KBM-7 (cell line): Measurements from ENCODE around the gene ZNF414.

ENCODE experiments used
- DNase-seq: peaks from one replicate; pipeline ENCODE4 v3.0.0-alpha.2; 2015
- in situ Hi-C: fragments of 300-500 bp; cut with MboI; formaldehyde crosslinking; loops from 2 replicates; pipeline ENCODE4 v1.14.3; 2020; ENCODE audit warnings: low sequenced_read_pairs, low pct_unique_long_range_greater_than_20kb, mixed read lengths

ZNF414 gene

DNA sequence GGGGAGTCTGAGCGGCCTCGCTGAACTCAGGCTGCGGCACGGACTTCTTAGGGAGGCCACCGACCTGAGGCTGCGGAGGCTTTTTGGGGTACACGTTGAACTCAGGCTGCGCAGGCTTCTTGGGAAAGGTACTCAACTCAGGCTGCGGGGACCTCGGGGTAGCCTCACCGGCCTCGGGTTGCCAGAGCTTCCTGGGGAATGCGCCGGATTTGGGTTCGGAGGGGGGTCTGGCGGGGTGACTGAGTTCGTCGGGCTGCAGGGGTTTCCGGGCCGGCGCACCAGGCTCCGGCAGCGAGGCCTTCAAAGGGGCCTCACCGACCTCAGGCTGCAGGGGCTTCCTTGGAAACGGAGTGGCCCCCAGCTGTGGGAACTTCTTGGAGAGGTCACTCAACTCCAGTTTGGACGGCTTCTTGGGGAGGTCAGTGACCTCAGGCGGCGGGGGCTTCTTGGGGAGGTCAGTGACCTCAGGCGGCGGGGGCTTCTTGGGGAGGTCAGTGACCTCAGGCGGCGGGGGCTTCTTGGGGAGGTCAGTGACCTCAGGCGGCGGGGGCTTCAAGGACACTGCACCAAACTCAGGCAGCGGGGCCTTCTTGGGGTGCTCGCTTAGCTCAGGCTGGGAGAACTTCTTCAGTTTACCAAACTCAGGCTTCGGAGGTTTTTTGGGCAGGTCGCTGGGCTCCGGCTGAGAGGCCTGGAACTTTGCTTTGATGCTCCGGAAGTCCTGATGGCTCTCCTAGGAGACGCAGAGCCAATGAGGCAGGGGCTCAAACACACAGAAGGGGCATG, 14.7 kb downstream of the ZNF414 start:
- in situ Hi-C loops: no loop called here
- DNase-seq: no peak

DNA sequence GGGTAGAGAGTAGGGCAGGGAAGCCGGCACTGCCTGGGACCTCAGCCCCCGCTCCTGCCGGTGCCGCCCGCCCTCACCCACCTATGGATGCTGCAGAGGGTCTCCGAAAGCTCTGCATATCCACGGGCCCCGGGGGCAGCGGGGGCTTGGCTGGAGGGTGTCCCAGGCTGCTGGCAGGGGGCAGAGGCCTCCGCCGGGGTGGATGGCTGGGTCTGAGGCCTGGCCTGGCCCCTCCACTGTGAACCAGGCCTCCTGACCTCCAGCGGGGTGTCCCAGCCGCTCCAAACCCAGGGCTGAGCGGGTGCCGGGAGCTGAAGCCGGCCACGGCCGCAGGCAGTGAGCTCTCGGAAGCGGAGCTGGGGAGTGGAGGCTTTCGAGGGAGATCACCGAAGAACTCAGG, 15.7 kb downstream of the ZNF414 start:
- in situ Hi-C loops: no loop called here
- no peak for DNase-seq

DNA sequence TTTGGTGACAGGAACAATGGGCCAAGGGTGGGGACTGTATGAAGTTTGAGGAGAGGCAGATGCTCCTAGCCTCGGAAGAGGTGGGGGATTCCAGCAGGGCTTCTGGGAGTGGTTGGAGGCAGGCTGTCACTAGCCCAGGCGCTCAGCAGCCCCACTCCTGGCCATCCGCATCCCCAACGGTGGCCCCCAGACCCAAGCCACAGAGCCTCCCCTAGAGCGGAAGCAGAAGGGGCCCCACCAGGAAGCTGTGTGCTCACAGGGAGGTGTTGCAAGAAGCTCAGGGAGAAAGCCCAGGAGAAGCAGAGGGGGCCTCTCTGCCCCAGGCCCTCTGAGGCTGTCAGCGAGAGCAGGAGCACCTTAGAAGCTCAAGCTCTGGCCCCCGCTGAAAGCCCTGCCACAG, 19.8 kb downstream of the ZNF414 start:
- in situ Hi-C loops: no loop called here
- peak; percentile 90 for DNase-seq

DNA sequence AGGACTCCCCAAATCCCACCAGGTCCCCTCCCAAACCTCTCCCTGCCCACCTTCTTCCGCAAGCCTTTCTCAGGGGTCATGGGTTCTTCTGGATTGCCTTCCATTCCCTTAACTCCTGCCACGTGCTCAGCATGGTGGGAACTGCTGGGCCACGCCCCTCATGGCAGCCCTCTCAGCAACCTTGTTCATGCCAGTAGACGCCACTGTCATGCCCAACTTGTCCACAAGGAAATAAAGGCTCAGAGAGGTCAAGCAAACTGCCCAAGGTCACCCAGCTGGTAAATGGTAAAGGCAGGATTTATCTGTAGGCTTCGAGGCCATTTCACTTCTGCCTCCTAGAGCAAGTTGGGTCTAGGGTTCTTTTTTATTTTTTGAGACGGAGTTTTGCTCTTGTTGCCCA, 22.4 kb downstream of the ZNF414 start:
- in situ Hi-C loops: no loop called here
- DNase-seq: no peak

DNA sequence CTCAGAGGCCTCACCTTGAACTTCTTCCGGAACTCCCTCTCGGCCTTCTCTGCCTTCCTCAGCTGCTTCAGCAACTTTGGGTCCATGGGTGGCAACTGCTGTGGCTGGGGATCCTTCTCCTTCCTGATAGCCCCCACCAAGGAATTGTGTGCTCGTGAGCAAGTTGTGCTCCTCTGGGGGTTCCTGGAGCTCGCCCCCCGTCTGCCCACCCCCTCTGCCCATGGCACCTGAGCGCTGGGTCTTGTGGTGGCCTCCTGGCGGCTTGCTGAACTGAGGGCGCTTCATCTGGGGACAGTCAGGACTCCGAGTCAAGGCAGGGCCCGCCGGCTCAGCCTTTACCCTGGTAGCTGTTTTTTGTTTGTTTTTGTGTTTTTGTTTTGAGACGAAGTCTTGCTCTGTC, 23.1 kb downstream of the ZNF414 start:
- in situ Hi-C loops: no loop called here
- no peak for DNase-seq

DNA sequence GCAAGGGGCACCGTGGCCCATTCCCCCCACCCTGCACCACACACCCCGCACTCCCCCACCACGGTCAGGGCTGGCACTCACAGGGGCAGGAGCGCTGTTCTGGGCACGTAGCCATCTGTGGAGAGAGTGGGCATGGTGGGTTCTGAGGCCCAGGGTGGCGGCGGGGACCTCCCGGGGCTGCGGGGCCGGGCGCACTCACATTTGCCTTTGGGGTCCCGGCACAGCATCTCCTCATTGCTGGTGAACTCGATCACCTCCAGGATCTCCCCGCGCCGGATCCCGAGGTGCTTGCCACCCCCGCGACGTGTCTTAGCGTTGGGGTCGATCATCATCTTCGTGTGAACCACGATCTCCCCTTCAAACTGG, 23.6 kb downstream of the ZNF414 start:
- in situ Hi-C loops: no loop called here
- no peak for DNase-seq

DNA sequence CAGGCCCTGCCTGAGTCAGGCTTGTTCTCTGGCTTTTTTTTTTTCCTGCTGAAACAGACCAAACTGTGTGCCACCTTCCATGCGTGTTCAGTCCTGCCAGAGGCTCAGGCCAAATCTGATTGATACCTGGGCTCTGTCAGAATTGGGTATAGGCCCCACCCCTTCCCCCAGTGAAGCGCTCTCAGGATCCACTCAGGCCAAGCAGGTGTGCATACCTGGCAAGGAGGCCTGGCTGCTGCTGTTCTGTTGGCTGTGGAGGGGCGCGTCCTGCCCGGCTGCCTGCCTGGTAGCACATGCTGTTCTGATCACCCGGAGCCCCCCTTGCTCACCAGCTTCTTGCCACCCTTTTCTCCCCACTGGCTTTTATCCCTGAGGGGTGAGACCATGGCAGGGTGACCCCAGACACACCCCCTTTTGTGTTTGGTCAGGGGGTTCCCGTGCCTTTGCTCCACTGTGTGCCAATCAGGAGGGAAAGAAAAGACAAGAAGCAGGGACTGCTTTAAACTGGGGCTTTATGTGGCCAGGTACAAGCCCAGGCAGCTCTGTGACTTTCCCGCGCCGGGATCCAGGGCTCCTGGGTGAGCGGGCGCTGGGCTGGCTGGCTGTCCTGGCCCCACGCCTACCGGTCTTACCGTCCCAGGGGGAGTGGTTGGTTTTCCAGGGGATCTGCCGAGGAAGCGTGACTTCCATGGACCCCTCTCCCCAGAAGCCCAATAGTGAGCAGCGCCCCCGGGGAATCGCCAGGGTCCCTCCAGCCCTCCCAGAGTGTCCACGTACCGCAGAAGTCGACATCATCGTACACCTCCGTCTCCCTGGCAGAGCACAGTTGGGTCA, 24.2 kb downstream of the ZNF414 start:
- DNase-seq: no peak
- in situ Hi-C loops: no loop called here

DNA sequence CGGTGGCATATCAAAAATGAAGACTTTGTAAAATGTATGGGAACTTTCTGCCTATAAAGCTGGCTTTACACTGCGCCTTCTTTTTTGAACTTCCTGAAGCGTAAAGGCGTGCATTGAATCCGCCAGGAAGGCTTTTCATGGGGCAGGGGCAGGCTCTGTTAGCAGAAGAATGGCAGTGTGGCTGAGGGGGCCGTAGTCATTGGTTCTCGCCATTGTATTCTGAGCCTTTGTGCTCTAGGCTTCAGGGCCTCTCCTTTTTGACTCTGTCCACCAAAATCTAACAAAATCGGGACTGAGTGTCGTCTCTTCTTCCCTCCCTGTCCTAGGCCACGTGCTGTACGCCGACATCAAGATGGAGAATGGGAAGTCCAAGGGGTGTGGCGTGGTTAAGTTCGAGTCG, 25.6 kb downstream of the ZNF414 start:
- in situ Hi-C loops: no loop called here

DNA sequence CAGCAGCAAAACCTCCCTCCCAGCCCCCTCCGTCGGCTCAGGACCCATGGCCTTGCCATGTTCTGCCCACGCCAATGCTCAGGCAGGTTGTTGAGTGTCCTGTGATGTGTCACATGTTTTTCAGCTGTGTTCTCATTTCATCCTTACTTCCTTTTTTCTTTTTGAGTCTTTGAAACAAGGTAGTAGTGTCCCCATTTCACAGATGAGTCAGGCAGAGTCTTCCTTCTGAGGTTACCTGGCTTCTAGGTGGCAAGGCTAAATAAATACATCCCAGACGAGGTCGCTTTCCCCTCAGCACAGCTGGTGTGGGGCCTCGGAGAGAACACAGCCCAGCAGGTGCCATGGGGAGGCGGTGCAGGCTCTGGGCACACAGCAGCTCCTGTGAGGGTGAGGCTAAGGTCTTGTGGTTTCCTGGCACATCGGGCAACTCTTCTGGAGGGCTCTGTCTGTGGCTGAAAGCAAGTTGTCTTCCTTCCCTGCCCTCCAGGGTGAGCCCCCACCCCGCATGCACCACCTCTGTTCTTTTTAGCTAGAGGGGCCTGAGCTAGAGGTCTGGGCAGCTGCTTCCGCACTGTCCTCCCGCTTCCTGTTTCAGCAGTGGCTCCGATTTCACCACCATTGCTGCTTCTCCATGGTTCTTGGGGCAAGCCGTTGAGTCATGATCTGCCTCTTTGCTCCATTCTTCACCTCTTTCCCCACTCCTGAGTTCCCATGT, 26.7 kb downstream of the ZNF414 start:
- in situ Hi-C loops: no loop called here
- DNase-seq: peak; percentile 98

More for the DNA sequence above, 25.6 kb downstream of the ZNF414 start:
- no peak for DNase-seq

DNA sequence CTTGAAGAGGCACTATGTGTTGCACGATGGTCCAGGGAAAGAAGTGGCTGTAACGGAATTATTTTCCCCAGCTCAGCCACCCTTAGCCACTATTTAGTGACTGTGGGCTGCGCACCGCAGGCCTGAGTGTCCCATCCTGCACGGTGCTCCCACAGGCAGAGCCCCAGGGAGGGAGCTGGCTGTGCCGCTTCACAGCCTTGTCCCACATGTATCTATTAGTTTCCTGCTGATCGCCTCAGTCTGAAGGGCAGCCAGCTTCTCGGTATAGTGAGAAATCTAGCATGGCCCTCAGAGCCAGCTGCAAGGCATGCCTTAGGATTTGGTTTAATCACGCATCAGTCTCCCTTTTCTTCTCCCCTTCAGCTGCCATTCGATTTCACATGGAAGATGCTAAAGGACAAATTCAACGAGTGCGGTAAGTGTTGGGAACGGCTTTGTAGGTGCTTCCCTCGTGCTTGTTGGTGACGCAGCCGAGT, 27.3 kb downstream of the ZNF414 start:
- in situ Hi-C loops: no loop called here
- DNase-seq: no peak

DNA sequence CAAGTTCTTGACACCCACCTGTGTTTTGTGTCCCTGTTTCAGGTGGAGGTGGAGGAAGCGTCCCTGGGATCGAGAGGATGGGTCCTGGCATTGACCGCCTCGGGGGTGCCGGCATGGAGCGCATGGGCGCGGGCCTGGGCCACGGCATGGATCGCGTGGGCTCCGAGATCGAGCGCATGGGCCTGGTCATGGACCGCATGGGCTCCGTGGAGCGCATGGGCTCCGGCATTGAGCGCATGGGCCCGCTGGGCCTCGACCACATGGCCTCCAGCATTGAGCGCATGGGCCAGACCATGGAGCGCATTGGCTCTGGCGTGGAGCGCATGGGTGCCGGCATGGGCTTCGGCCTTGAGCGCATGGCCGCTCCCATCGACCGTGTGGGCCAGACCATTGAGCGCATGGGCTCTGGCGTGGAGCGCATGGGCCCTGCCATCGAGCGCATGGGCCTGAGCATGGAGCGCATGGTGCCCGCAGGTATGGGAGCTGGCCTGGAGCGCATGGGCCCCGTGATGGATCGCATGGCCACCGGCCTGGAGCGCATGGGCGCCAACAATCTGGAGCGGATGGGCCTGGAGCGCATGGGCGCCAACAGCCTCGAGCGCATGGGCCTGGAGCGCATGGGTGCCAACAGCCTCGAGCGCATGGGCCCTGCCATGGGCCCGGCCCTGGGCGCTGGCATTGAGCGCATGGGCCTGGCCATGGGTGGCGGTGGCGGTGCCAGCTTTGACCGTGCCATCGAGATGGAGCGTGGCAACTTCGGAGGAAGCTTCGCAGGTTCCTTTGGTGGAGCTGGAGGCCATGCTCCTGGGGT, 28.2 kb downstream of the ZNF414 start:
- no peak for DNase-seq
- in situ Hi-C loops: no loop called here

DNA sequence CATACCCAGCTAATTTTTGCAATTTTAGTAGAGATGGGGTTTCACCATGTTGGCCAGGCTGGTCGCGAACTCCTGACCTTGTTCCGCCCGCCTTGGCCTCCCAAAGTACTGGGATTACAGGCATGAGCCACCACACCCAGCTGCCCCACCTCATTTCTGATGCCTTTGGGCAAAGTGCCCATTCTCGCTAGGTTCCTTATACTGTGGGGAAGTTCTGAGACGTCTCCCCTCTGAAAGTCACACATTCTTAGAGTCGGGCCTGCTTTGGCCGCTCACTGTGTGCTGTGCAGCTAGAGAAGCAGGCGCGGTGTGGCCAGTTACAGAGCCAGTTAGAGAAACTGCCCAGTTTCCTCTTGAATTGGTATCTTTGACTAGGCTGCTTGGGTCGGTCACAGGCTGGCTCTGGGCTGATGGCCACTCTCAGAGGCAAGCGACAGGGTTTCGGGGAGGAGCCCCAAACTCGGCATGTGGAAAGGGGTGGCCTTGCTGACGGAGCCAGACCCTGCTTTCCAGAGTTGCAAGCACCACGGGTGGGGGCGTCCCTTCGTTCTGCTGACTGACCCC, 29.6 kb downstream of the ZNF414 start:
- in situ Hi-C loops: no loop called here
- DNase-seq: peak; percentile 36

DNA sequence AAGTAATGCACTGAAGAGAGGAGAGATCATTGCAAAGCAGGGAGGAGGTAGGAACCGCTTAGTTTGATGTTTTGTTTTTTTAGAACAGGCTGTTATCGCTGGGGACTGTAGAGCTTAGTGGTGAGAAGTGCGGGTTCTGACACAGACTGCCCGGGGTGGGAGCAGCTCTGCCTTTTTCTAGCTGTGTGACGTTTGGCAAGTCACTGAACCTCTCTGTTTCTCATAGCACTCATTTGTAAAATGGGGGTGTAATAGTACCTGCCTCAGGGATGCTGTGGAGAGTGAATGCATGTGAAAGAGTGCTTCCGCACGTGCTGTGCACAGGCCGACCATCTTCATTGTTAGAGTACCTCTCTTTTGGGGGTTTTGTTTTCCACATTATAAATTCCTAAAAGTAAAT, 30.8 kb downstream of the ZNF414 start:
- DNase-seq: no peak
- in situ Hi-C loops: no loop called here

DNA sequence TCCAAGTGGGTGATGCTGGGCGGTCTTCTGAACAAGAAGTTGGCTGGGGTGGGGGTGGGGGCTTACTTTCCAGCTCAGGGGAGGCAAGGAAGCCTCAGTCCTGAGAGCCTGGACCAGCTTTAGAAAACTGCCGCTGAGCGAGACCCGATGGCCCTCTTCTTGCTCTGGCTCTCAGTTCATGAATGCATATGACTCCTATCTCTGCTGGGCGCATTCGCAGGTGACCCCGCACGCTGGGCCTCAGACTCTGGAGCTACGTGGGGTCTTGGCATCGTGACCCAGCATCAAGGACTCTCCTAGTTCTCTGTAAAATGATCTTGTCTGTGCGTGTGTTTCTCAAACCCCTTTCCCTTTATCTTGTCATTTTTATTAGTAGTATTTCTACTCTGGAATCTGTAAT, 31.3 kb downstream of the ZNF414 start:
- DNase-seq: no peak
- in situ Hi-C loops: no loop called here

DNA sequence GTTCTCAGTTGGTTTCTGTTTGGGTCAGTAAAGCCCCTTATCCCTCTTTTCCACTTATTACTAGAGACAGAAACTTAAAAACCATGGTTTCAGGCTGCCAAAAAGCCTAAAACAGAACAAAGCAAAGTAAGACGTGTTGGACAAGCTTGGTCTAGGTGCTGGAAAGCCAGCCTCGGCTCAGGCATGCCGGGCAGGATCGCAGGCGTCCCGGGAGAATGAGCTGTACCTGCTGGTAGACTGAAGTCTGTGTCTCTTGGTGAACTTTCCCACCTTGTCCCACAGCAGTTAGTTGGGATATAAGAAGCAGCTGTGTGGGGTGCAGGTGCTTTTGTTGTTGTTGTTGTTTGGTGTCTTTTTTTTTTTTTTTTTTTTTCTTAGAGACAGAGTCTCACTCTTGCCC, 32.4 kb downstream of the ZNF414 start:
- in situ Hi-C loops: no loop called here
- DNase-seq: no peak

DNA sequence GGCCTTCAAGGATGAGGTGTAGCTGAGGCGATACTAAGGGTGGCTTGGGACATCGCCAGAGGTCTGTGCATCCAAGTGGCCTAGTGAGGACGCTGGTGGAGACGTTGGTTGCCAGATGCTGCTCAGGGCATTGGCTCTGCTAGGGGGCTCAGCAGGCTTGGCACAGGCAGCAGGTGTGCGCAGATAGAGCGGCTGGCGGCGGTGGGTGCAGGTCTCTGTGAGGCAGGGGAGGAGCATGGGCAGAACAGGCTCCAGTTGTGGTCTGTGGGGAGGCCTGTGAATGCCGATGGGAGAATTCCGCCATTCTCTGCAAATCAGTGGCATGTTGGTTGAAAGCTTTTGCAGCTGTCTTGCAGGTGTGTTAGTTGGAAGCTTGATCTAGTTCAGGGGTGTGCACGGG, 32.8 kb downstream of the ZNF414 start:
- DNase-seq: no peak
- in situ Hi-C loops: no loop called here

DNA sequence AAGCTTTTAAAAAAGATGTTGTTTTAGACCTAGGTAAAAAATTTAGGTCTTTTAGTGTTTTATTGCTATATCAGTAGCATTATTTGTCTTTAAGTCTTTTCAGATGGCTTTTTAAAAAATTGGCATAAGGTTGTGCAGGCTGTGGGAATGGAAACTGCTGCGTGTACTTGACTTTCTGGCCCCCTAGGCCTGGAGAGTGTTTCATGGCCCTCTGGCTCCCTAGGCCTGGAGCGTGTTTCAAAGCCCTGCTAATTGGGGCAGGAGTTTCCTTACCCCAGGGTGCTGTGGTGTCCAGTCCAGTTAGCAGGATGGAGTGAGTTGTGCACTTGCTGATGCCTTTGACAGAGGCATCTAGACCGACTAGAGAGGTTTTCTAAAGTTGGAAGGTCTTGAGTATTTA, 35.4 kb downstream of the ZNF414 start:
- no peak for DNase-seq
- in situ Hi-C loops: no loop called here

DNA sequence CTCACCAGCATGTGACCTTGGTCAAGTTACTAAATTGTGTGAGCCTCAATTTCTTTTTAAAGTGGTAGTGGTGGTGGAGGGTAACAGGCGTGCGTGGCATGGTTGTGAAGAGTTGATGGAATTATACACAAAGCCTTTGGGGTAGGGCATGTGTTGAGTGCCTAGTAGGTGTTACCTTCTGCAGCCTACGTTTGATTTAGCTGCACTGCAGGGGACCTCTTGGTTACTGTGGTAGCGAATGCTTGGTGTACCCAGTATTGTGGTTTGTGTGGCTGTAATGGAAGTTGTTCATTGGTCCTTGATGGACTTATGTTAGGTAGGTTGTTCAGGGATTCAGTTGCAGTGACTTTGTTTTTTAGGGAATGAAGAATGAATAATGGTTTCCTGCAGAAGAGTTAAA, 36.1 kb downstream of the ZNF414 start:
- DNase-seq: no peak
- in situ Hi-C loops: no loop called here

DNA sequence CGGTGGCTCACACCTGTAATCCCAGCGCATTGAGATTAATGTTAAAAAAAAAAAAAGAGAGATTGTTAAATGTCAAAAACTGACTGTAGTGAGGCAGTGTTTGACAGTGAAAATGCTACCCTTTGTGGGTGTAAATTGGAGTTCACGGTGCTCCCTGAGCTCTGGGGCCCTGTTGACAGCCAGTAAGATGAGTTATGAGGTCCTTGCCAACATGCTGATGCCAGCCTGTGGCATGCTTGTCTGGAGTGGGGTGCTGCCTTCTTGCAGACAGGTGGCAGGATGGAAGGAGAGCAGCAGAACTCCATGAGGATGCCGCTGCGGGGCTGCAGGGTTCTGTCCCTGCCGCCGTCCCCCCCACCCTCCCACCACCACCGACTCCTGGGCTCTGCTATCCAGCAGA, 37.4 kb downstream of the ZNF414 start:
- in situ Hi-C loops: no loop called here
- no peak for DNase-seq
